ENCODE results near the gene ACAT2.

GRCh38 chr6:159769470-159769869 is 7.6 kb downstream of the ACAT2 start:
- TF ChIP-seq USF1 (IDR thresholded peaks at IDR 0.05) = no peak
- no peak for TF ChIP-seq NFIC (IDR thresholded peaks at IDR 0.05)
- no peak for TF ChIP-seq ZBTB7A (IDR thresholded peaks at IDR 0.05; ENCODE audit: low read depth)
- no peak for TF ChIP-seq RAD21 (IDR thresholded peaks at IDR 0.05; ENCODE audit: low read depth)
- no peak for TF ChIP-seq TCF12 (IDR thresholded peaks at IDR 0.05; ENCODE audit: low read depth)
- no peak for TF ChIP-seq EP300 (IDR thresholded peaks at IDR 0.05; ENCODE audit: borderline replicate concordance)
- no peak for TF ChIP-seq YY1 (IDR thresholded peaks at IDR 0.05; ENCODE audit: low read depth)
- TF ChIP-seq, protein P1, sequence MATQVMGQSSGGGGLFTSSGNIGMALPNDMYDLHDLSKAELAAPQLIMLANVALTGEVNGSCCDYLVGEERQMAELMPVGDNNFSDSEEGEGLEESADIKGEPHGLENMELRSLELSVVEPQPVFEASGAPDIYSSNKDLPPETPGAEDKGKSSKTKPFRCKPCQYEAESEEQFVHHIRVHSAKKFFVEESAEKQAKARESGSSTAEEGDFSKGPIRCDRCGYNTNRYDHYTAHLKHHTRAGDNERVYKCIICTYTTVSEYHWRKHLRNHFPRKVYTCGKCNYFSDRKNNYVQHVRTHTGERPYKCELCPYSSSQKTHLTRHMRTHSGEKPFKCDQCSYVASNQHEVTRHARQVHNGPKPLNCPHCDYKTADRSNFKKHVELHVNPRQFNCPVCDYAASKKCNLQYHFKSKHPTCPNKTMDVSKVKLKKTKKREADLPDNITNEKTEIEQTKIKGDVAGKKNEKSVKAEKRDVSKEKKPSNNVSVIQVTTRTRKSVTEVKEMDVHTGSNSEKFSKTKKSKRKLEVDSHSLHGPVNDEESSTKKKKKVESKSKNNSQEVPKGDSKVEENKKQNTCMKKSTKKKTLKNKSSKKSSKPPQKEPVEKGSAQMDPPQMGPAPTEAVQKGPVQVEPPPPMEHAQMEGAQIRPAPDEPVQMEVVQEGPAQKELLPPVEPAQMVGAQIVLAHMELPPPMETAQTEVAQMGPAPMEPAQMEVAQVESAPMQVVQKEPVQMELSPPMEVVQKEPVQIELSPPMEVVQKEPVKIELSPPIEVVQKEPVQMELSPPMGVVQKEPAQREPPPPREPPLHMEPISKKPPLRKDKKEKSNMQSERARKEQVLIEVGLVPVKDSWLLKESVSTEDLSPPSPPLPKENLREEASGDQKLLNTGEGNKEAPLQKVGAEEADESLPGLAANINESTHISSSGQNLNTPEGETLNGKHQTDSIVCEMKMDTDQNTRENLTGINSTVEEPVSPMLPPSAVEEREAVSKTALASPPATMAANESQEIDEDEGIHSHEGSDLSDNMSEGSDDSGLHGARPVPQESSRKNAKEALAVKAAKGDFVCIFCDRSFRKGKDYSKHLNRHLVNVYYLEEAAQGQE (IDR thresholded peaks at IDR 0.05; ENCODE audit: low read depth) = no peak
- TF ChIP-seq TAF1 (IDR thresholded peaks at IDR 0.05; ENCODE audit: low read depth) = no peak

All from Ishikawa (cell line).